Sigmoid colon (tissue), 4 donors: ENCODE measurements around the gene ADARB1.

ENCODE experiments used
- EP300 ChIP-seq, 4 donors: sonication (generic); formaldehyde crosslinking; IDR thresholded peaks; one replicate each; pipeline ENCODE4 v1.6.1; 2017; ENCODE audit warnings: antibody characterized with exemption in 4 of 4
- POLR2A ChIP-seq, 2 donors: fragments of 450-650 bp; IDR thresholded peaks; one replicate each; pipeline ENCODE4 v1.6.1; 2016; ENCODE audit warnings: antibody characterized with exemption in 2 of 2, mild to moderate bottlenecking in 2 of 2, moderate library complexity in 2 of 2
- TF ChIP-seq, protein P1 (sequence below), 4 experiments: fragments of 450-650 bp in 3 of 4; fragments of 200-600 bp in 1 of 4; IDR thresholded peaks; one replicate each; pipeline ENCODE4 v1.5.1; 2016 to 2019; ENCODE audit warnings: antibody characterized with exemption in 4 of 4, mild to moderate bottlenecking in 3 of 4, moderate library complexity in 2 of 4

DNA sequence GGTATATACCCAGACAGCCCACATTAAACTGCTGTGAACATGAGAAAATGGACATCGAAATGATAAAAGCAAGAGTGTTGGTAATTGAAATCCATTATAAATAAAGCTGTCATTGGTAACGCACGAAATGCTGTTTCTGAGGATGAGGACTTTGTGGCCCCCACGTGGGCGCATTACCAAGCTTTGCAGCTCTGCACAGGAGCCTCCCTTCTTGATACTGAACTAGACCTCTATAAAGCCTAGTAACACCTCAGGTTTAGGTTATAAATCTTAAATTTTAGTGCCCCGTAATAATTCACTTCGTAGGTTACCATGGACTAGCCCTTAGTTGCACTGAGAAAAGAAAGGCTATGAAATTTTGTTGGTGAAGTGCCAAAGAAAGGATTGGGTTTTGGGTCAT, 45.4 kb downstream of the ADARB1 start:
- TF ChIP-seq, protein P1, sequence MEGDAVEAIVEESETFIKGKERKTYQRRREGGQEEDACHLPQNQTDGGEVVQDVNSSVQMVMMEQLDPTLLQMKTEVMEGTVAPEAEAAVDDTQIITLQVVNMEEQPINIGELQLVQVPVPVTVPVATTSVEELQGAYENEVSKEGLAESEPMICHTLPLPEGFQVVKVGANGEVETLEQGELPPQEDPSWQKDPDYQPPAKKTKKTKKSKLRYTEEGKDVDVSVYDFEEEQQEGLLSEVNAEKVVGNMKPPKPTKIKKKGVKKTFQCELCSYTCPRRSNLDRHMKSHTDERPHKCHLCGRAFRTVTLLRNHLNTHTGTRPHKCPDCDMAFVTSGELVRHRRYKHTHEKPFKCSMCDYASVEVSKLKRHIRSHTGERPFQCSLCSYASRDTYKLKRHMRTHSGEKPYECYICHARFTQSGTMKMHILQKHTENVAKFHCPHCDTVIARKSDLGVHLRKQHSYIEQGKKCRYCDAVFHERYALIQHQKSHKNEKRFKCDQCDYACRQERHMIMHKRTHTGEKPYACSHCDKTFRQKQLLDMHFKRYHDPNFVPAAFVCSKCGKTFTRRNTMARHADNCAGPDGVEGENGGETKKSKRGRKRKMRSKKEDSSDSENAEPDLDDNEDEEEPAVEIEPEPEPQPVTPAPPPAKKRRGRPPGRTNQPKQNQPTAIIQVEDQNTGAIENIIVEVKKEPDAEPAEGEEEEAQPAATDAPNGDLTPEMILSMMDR (IDR thresholded peaks at IDR 0.05), result no peak
- no peak for TF ChIP-seq EP300 (IDR thresholded peaks at IDR 0.05)
- no peak for TF ChIP-seq POLR2A (IDR thresholded peaks at IDR 0.05)
